Osteoblast (primary cell): ENCODE measurements around the gene RABGAP1L. TPM values are rescaled to one million over a fixed set of nuclear protein-coding genes. Genes with fewer than 3 reads are reported as not detected.
"Not testable (repeated sequence)": the region's sequence is repeated elsewhere in the genome, so short reads cannot be mapped to it uniquely, and the experiment has no call there.

Experiments
- DNase-seq: peaks from one replicate; pipeline ENCODE4 v3.0.0; 2011; ENCODE audit warnings: low spot score, mixed read lengths; ENCODE audit not compliant: insufficient read length; ENCODE audit errors: missing footprints
- H2AFZ ChIP-seq: 2 replicates; pipeline ENCODE4 v1.6.0; 2011; ENCODE audit warnings: mild to moderate bottlenecking, low read length
- H3K27ac ChIP-seq: 2 replicates; pipeline ENCODE4 v1.5.1; 2011; ENCODE audit warnings: mild to moderate bottlenecking, low read depth, low read length, moderate library complexity
- H3K27me3 ChIP-seq: 2 replicates; pipeline ENCODE4 v1.6.0; 2012; ENCODE audit warnings: mild to moderate bottlenecking, control low read depth, inconsistent platforms, low read length, moderate library complexity; ENCODE audit not compliant: insufficient read depth
- H3K36me3 ChIP-seq: 2 replicates; pipeline ENCODE4 v1.5.1; 2011; ENCODE audit warnings: mild to moderate bottlenecking, low read length, control low read depth, moderate library complexity; ENCODE audit not compliant: insufficient read depth
- H3K4me1 ChIP-seq: 2 replicates; pipeline ENCODE4 v1.5.1; 2011; ENCODE audit warnings: mild to moderate bottlenecking, low read length, control low read depth, moderate library complexity; ENCODE audit not compliant: insufficient read depth
- H3K4me2 ChIP-seq: 2 replicates; pipeline ENCODE4 v1.6.0; 2011; ENCODE audit warnings: mild to moderate bottlenecking, low read length; ENCODE audit not compliant: insufficient read depth
- H3K4me3 ChIP-seq: fragments of 200-600 bp; sonication (generic); 3 replicates; pipeline ENCODE4 v1.5.1; 2012; ENCODE audit warnings: mild to moderate bottlenecking, low read length, inconsistent platforms; ENCODE audit not compliant: insufficient read depth
- H3K79me2 ChIP-seq: 2 replicates; pipeline ENCODE4 v1.6.0; 2012; ENCODE audit warnings: mild to moderate bottlenecking, low read length, control low read depth, inconsistent platforms; ENCODE audit not compliant: insufficient read depth
- H3K9me3 ChIP-seq: 2 replicates; pipeline ENCODE4 v1.5.1; 2011; ENCODE audit warnings: low read depth, low read length, control low read depth
- H4K20me1 ChIP-seq: 2 replicates; pipeline ENCODE4 v1.6.0; 2012; ENCODE audit warnings: mild to moderate bottlenecking, low read length, control low read depth; ENCODE audit not compliant: insufficient read depth
- total RNA-seq: library from RNA; depleted of rRNA; stranded (reverse); fragments of >200 nt; gene quantifications from 2 replicates; pipeline ENCODE4 v1.2.3, GENCODE V29; 2012
- TF ChIP-seq, protein P1 (sequence below): IDR thresholded peaks from 2 replicates; pipeline ENCODE4 v1.5.1; 2011; ENCODE audit warnings: mild to moderate bottlenecking, low read depth, low read length, moderate library complexity; ENCODE audit errors: extremely low read depth

The RABGAP1L gene
- total RNA-seq, 1 donor = 30.0 TPM

DNA sequence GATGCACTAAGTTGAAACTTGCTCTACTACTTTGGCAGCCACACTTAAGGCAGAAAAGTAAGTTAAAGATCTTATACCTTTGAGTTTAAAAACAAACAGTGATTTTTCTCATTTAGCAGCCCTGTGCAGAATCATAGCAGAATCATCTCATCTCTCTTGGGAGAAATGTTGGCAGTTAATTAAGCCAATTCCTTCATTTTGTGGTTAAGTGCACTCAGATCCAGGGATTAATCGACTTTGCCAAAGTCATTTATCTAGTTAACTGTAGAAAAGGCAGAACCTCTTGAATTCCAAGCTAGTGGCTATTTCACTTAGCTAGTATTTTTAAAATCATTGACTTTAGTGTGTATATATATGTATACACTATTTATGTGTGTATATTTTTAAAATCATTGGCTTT, 413.5 kb downstream of the RABGAP1L start:
- H3K36me3 ChIP-seq = no peaks in the 10 kb centered on the region
- no peak overlapping the region for H3K4me2 ChIP-seq
- H3K27me3 ChIP-seq = no peaks in the 10 kb centered on the region
- no peaks in the 10 kb centered on the region for H3K79me2 ChIP-seq
- no peaks in the 10 kb centered on the region for H4K20me1 ChIP-seq
- H3K4me3 ChIP-seq = no peak overlapping the region
- TF ChIP-seq, protein P1, sequence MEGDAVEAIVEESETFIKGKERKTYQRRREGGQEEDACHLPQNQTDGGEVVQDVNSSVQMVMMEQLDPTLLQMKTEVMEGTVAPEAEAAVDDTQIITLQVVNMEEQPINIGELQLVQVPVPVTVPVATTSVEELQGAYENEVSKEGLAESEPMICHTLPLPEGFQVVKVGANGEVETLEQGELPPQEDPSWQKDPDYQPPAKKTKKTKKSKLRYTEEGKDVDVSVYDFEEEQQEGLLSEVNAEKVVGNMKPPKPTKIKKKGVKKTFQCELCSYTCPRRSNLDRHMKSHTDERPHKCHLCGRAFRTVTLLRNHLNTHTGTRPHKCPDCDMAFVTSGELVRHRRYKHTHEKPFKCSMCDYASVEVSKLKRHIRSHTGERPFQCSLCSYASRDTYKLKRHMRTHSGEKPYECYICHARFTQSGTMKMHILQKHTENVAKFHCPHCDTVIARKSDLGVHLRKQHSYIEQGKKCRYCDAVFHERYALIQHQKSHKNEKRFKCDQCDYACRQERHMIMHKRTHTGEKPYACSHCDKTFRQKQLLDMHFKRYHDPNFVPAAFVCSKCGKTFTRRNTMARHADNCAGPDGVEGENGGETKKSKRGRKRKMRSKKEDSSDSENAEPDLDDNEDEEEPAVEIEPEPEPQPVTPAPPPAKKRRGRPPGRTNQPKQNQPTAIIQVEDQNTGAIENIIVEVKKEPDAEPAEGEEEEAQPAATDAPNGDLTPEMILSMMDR = no peak
- no peaks in the 10 kb centered on the region for H3K4me1 ChIP-seq
- no peak overlapping the region for H3K27ac ChIP-seq
- no peak overlapping the region for H2AFZ ChIP-seq
- DNase-seq = no peak
- no peaks in the 10 kb centered on the region for H3K9me3 ChIP-seq

DNA sequence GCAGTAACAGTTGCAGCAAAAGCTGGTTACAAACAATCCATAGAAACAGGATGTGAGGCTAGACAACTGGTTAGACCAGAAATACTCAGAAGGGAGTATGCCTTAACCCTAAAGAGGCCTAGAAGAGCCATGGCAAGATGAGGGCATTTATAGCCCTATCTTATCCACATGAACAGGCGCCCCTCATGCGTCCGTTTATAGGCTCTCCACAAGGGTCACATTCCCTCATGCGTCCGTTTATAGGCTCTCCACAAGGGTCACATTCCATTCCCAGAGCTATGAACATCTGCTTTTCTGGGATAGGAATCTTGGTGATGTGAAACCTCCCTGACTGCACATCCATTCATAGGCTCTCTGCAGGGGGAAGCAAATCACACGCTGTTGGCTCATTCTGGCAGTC, 416.8 kb downstream of the RABGAP1L start:
- not testable (repeated sequence) for H3K36me3 ChIP-seq, H3K79me2 ChIP-seq, H3K4me2 ChIP-seq

DNA sequence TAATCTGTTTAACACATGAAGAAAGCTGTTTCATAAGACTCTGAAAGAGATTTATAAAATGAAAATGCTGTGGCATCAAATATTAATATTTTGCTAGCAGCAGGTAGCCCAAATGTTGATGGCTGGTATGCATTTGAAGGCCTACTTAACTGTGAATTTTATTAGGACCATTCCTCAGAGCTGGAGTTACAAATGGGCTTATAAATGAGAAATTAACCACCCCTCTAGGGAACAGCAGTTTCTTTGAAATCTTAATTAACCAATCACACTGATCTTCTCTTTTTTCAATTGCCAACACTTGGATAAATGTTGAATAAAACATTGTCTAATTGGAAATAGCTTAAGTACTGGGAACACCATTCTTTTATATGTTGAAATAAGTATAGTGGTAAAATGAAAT, 418.4 kb downstream of the RABGAP1L start:
- Histone ChIP-seq H3K4me1 (no peaks in the 10 kb centered on the region), H3K36me3 (no peaks in the 10 kb centered on the region), H3K4me2 (no peak overlapping the region), H3K27ac (no peak overlapping the region), H2AFZ (no peak overlapping the region), H4K20me1 (no peaks in the 10 kb centered on the region), H3K79me2 (no peaks in the 10 kb centered on the region), H3K27me3 (no peaks in the 10 kb centered on the region), H3K4me3 (no peak overlapping the region), H3K9me3 (no peaks in the 10 kb centered on the region)
- TF ChIP-seq, protein P1 = no peak
- no peak for DNase-seq

More for the DNA sequence above, 416.8 kb downstream of the RABGAP1L start:
- not testable (repeated sequence) for H3K9me3 ChIP-seq, H3K27ac ChIP-seq, DNase-seq, H3K27me3 ChIP-seq, H4K20me1 ChIP-seq, H2AFZ ChIP-seq, H3K4me1 ChIP-seq, H3K4me3 ChIP-seq

DNA sequence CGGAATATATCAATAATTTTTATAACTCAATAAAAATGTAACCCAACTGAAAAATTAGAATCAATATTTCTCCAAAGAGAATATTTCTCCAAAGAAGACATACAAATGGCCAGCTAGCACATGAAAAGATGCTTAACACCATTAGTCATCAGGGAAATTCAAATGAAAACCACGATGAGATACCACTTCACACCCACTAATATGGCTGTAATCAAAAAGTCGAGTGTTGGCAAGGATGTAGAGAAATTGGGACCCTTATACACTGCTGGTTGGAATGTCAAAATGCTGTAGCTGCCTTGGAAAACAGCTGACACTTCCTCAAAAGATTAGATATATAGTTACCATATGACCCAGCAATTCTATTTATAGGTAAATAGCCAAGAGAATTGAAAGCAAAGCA, 421.5 kb downstream of the RABGAP1L start:
- H3K4me3 ChIP-seq = no peak overlapping the region
- H3K27me3 ChIP-seq = no peaks in the 10 kb centered on the region
- H4K20me1 ChIP-seq = no peaks in the 10 kb centered on the region
- no peak overlapping the region for H2AFZ ChIP-seq
- no peak for DNase-seq
- no peak overlapping the region for H3K4me2 ChIP-seq
- TF ChIP-seq, protein P1 = no peak
- no peak overlapping the region for H3K27ac ChIP-seq
- no peaks in the 10 kb centered on the region for H3K9me3 ChIP-seq
- no peaks in the 10 kb centered on the region for H3K36me3 ChIP-seq
- H3K4me1 ChIP-seq = no peaks in the 10 kb centered on the region
- H3K79me2 ChIP-seq = no peaks in the 10 kb centered on the region
